Ovary (tissue), 9 donors: Measurements from ENCODE around the gene TRIM59. TPM values are rescaled to one million over a fixed set of nuclear protein-coding genes. Genes with fewer than 3 reads are reported as not detected.

Experiments
- DNase-seq, 5 donors: peaks; one replicate each; pipeline ENCODE4 v3.0.0-alpha.2; 2019 to 2020
- H3K27ac ChIP-seq, 2 donors: fragments of 200-600 bp; one replicate each; pipeline versions ENCODE4 v1.5.1 to v1.8.0; 2019 to 2022
- H3K27me3 ChIP-seq: fragments of 200-600 bp; one replicate; pipeline ENCODE4 v1.8.0; 2022
- H3K36me3 ChIP-seq: fragments of 200-600 bp; sonication (generic); one replicate; pipeline ENCODE4 v1.5.1; 2019
- H3K4me1 ChIP-seq: one replicate; pipeline ENCODE4 v1.8.1; 2013; ENCODE audit warnings: mild to moderate bottlenecking, moderate library complexity; ENCODE audit not compliant: insufficient read depth
- H3K4me3 ChIP-seq: fragments of 200-600 bp; sonication (generic); one replicate; pipeline ENCODE4 v1.5.1; 2017
- H3K9me3 ChIP-seq, 2 donors: fragments of 200-600 bp in 1 of 2; sonication (generic) in 1 of 2; one replicate each; pipeline versions ENCODE4 v1.5.1 to v1.8.1; 2013 to 2019; ENCODE audit warnings: mild to moderate bottlenecking in 1 of 2, moderate library complexity in 1 of 2
- CTCF ChIP-seq, 3 donors: fragments of 450-650 bp in 2 of 3; fragments of 200-600 bp in 1 of 3; IDR thresholded peaks; one replicate each; pipeline versions ENCODE4 v1.5.1 to v1.8.0; 2016 to 2022; ENCODE audit warnings: antibody characterized with exemption in 3 of 3, mild to moderate bottlenecking in 1 of 3
- EP300 ChIP-seq: sonication (generic); formaldehyde crosslinking; IDR thresholded peaks from one replicate; pipeline ENCODE4 v1.6.1; 2017; ENCODE audit warnings: antibody characterized with exemption
- POLR2A ChIP-seq: fragments of 450-650 bp; IDR thresholded peaks from one replicate; pipeline ENCODE4 v1.6.1; 2017; ENCODE audit warnings: antibody characterized with exemption, mild to moderate bottlenecking, moderate library complexity
- WGBS, 3 donors: extraction: QIAGEN DNeasy Blood & Tissue Kit in 1 of 3; methylation state at CpG; one replicate each; pipeline versions ENCODE4 v1.1.5 to v1.1.7; 2013 to 2017; 5-methylcytosine and 5-hydroxymethylcytosine counted together
- intact Hi-C, 4 donors: fragments of 100-400 bp; cut with DNase I; formaldehyde crosslinking; loops; one replicate each; pipeline versions ENCODE4 v1.11.0 to v1.15.1; 2022 to 2023
- polyA plus RNA-seq, 2 donors: library from polyadenylated mRNA; stranded (reverse); fragments of 200-250 nt in 1 of 2; fragments of 350-450 nt in 1 of 2; fragmentation: Illumina TruSeq in 1 of 2; extraction: RNeasy Lipid Tissue Mini Kit (QIAGEN cat#74804) in 1 of 2; gene quantifications; one replicate each; pipeline ENCODE4 v1.2.3, GENCODE V29; 2013 to 2014
- total RNA-seq, 7 donors: library from RNA; depleted of rRNA in 2 of 7; stranded (reverse); fragments of >200 nt in 2 of 7; fragmentation: NEBNext Ultra II Directional in 3 of 7; extraction: Animal tissue kit (Norgen Biotek cat#: 25700) in 3 of 7; gene quantifications; one replicate each; pipeline versions ENCODE4 v1.1.0 to v1.2.4, GENCODE V29; 2016 to 2023
- donor health status: DM: no; HTN: no; CAD: no; lungs with moderate emphysema.
- donor health status: DM: no; HTN: no; CAD: no.
- donor health status: Bipolar disorder and iron deficiency.
- donor health status: DM: yes; HTN: yes; CAD: no.
- donor health status: DM: no; HTN: no; CAD: no.
- donor health status: DM: yes; HTN: yes; CAD: no.

Gene TRIM59
- total and polyA plus RNA-seq, 9 donors, result 1.4 to 4.8 (median 2.1) TPM

DNA sequence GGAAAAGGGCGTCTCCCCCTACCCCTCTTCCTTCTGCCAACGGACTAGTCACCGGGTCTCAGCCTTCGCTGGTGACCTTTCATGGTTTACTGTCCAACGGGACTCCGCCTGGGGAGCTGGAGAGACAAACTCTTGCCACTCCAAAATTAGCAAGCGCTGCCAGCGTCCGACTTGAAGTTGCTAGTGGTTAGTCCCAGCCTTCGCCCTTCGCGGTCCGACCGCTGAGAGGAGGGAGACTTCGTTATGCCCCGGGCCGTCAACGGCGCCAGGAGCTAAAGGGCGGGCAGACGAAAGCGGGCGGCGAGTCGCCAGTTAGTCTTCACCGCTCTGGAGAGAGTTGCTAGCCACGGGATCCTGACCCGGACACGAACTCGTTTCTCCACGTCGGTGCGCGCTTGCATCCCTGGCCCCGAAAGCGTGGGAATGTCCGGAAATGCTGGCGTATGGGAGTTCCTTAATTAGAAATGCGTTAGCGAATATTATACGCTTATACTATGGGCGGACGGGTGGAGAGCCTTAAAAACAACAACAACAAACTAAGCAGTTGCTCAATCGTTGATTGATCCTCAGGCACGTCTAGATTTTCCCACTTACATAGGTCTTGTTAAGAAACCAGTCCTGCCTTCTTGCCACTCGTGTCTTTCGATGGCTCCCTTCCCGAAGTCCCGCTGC, 49.4 kb downstream of the TRIM59 start:
- Histone ChIP-seq H3K9me3 (no peaks in the 10 kb centered on the region), H3K4me1 (peaks cover 1% of the 10 kb centered on the region), H3K4me3 (peak overlapping the region; percentile 77), H3K36me3 (no peaks in the 10 kb centered on the region), H3K27me3 (no peaks in the 10 kb centered on the region), H3K27ac (peak overlapping the region; percentile 74 to 87)
- WGBS, 3 donors, result 0 to 1% (median 0%) methylated on average over 47 to 49 of the region's 49 CpGs
- DNase-seq, result peak; percentile 22 to 61 (median 50)
- no peak for TF ChIP-seq CTCF (IDR thresholded peaks at IDR 0.05)
- no peak for TF ChIP-seq POLR2A
- no peak for TF ChIP-seq EP300
- intact Hi-C loops, result no loop called here

- Histone ChIP-seq H3K27ac (peak within 1 kb of the TSS; percentile 74 to 87), H3K36me3 (no peaks in the 10 kb centered on the region), H3K4me3 (peak within 1 kb of the TSS; percentile 77), H3K4me1 (peaks cover 1% of the 10 kb centered on the region), H3K9me3 (no peaks in the 10 kb centered on the region), H3K27me3 (no peaks in the 10 kb centered on the region)
- DNase-seq, result peak; percentile 96 to 97 (median 97)
- 0 to 1% (median 0%) methylated on average over 63 of the region's 63 CpGs for WGBS, 3 donors
- TF ChIP-seq POLR2A (peak; percentile 72), EP300 (no peak), CTCF (IDR thresholded peaks at IDR 0.05) (peak in 1 of 3 donors; percentile 31)
- intact Hi-C loops, result no loop called here
These were observed 50.2 kb downstream of the TRIM59 start, which contains the start of the genes IFT80 and SMC4 for GRCh38 chr3:160399125-160400029. IFT80 (minus strand) TSS chr3:160399225; CDS start chr3:160384600, 14,625 bp downstream. SMC4 (plus strand) TSS chr3:160399650; CDS start chr3:160400827, 1,177 bp downstream.

- H3K36me3 ChIP-seq, result no peaks in the 10 kb centered on the region
- peaks cover 1% of the 10 kb centered on the region for H3K4me1 ChIP-seq
- no peaks in the 10 kb centered on the region for H3K27me3 ChIP-seq
- peak overlapping the region; percentile 77 for H3K4me3 ChIP-seq
- no peak for DNase-seq
- intact Hi-C loops, result no loop called here
- H3K27ac ChIP-seq, result peak overlapping the region; percentile 9 to 87
- no peaks in the 10 kb centered on the region for H3K9me3 ChIP-seq
- 0 to 1% (median 1%) methylated on average over 9 of the region's 9 CpGs for WGBS, 3 donors
- TF ChIP-seq POLR2A (no peak), CTCF (IDR thresholded peaks at IDR 0.05) (no peak), EP300 (no peak)
These were observed 50.8 kb downstream of the TRIM59 start for GRCh38 chr3:160398820-160399124.

DNA sequence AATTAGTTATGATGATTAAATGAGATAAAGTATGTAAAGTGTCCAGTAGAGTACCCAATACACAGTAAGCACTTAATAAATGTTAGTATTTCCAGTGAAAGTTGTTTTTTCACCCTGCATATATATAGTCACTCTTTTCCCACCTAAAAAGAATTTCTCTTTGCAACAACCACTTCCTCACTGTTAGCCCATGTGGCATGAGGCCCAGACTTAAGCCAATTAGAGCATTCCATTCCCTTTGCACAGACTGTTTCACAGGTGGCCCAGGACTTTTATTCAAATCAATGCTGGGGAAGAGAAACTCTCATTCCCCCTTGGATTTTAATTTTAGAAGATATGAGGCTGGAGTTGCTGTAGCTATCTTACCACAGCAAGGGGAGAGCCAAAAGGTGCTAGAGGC, 54.3 kb downstream of the TRIM59 start:
- Histone ChIP-seq H3K4me1 (peaks cover 1% of the 10 kb centered on the region), H3K36me3 (no peaks in the 10 kb centered on the region), H3K9me3 (no peaks in the 10 kb centered on the region), H3K27me3 (no peaks in the 10 kb centered on the region), H3K4me3 (no peak overlapping the region), H3K27ac (no peak overlapping the region)
- TF ChIP-seq EP300, result no peak
- no peak for TF ChIP-seq POLR2A
- no peak for TF ChIP-seq CTCF (IDR thresholded peaks at IDR 0.05)
- no peak for DNase-seq
- intact Hi-C loops, result no loop called here
